Stimulated activated CD4-positive, alpha-beta T cell treated with anti-CD3 and anti-CD28 coated beads, Interleukin-1b, Interleukin-23, amount 100 ng/mL, for 1 hour (primary cell): ENCODE data around the gene C6.
"Not testable (repeated sequence)": the region's sequence is repeated elsewhere in the genome, so short reads cannot be mapped to it uniquely, and the experiment has no call there.

ENCODE experiments used
- DNase-seq, 2 donors: peaks; one replicate each; pipeline ENCODE4 v3.0.0-alpha.2; 2020; ENCODE audit warnings: low read depth in 2 of 2

Gene C6

GRCh38 chr5:41199660-41200059, 13.7 kb downstream of the C6 start:
- no peak for DNase-seq

- no peak for DNase-seq
Observed at GRCh38 chr5:41196197-41196596, 17.1 kb downstream of the C6 start.

DNA sequence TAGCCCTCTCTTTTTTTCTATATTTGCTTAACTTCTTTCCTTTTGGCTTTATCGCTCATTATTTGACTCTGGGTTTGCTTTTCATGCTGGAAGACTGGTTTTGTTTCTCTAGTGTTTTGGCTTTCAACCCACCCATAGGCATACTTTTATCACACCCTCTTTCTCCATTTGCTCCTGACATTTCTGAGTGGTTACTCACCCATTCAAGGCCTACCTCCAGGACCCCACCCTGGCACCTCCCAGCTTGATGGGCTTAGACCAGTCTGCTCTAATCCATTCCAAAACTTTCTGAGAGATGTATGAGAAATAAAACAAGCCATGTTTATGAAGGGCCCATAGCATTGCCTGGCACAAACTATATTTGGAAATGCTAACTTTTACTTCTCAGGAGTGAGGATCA, 18.1 kb downstream of the C6 start:
- no peak for DNase-seq

- DNase-seq = no peak
Observed at GRCh38 chr5:41194339-41194738, 19.0 kb downstream of the C6 start.

- no peak for DNase-seq
Observed at GRCh38 chr5:41193456-41194205, 19.7 kb downstream of the C6 start.

DNA sequence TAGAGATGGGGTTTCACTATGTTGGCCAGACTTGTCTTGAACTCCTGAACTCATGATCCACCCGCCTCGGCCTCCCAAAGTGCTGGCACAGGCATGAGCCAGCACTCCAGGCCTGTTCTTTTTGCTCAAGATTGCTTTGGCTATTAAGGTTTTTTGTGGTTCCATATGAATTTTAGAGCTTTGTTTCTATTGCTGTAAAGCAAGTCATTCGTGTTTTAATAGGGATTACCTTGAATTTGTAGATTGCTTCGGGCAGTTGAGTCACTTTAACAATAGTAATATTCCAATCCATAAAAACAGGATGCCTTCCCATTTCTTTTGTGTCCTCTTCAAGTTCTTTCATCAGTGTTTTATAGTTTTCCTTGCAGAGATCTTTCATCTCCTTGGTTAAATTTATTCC, 22.1 kb downstream of the C6 start:
- DNase-seq = no peak

- DNase-seq = no peak
Observed at GRCh38 chr5:41186143-41186542, 27.2 kb downstream of the C6 start.

DNA sequence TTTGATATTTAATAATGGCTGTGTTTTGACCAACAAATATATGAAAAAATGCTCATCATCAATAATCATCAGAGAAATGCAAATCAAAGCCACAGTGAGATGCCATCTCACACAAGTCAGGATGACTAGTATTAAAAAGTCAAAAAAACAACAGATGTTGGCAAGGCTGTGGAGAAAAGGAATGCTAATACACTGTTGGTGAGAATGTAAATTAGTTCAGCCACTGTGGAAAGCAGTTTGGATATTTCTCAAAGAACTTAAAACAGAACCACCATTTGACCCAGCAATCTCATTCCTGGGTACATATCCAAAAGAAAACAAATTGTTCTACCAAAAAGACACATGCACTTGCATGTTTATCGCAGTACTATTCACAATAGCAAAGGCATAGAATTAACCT, 30.0 kb downstream of the C6 start:
- DNase-seq = not testable (repeated sequence)

DNA sequence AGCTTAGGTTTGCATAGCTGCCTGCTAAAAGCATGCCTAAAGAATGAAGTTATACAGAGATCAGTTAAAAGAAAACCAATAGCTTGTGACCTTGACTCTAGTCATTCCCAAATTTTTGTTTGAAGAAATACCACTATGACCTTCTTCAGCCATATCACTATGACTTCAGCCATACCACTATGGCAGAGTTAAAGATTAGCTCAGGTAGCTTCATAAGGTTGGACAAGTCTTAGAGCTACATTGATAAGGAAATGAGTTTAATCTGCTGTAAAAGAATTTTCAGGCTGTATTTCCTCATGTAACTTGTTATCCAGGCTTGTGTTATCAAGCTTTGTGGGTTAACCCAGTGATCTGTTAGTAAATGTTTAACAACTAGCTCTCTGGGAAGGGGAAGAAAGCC, 30.7 kb downstream of the C6 start:
- no peak for DNase-seq

DNA sequence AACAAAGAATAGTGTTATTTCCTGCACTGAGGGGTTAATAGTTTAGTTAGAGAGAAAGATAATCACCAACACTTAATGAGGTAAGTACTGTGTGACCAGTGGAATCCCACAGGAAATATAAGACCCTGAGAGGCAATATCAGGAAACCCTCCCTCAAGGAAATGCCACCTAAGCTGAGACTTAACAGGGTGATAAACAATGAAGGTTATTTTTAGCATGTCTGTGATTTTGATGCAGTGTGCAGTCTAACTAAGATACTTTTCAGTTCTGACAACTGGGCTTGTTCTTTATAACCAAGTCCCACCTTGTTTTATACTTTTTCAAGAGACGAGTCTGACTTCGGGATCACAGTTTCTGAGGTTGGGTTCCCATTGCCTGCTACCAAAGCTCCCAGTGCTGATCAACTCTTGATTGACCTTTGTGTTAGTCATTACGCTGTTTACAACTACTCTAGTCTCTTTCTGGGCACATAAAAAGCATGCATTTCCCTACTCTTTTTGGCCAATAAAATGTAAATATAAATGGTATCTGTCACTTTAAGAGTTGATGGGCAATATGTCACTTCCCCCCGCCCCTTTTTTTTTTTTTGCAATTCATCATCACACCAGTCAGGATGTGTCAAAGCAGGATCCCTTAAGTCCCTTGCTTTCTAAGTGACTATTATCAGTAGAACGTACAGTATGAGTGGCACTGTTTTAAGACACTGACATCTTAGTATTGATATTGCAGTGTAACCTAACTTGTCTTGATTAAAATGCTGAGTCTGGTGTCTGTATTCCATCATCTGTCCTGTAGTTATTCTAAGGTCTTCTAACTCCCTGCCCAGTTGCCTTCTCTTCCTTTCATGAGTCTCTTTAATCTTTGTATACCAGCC, 31.4 kb downstream of the C6 start:
- no peak for DNase-seq

DNA sequence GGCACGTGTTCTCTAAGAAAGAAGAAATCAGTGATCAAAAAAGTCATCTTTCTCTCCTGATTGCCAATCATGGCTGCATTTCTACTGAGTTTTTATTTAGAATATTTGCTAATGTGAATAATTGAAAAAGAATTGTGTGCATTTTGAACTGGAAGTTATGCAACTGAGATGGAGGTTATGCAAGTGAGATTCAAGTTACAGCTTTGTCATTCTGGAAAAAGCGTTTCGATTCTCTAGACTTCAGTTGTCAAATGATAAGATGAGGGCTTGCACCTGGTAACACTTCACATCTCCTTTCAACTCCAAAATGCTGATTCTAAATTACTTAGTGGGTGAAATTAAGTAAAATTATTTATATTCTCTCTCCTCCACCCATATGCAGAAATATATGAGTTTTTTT, 36.4 kb downstream of the C6 start:
- no peak for DNase-seq

- DNase-seq = no peak
Observed at GRCh38 chr5:41172012-41172411, 41.3 kb downstream of the C6 start.

DNA sequence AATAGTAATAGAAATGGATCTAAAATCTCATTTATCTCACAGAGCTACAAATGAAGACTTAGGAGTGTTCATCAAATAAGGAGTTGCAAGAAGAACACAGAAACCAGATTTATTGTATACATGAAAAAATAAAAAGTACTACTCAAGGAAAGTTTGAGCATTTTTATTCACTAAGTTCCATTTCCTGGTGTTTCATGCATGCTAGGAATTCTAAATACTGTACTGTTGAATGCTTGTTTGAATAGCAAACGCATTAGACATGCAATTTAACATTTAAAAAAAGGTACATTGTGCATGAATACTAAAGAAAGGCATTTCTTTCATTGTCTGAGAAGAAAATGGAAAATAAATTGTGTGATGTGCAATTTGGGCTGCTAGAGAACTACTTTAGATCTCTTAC, 52.1 kb downstream of the C6 start:
- no peak for DNase-seq

DNA sequence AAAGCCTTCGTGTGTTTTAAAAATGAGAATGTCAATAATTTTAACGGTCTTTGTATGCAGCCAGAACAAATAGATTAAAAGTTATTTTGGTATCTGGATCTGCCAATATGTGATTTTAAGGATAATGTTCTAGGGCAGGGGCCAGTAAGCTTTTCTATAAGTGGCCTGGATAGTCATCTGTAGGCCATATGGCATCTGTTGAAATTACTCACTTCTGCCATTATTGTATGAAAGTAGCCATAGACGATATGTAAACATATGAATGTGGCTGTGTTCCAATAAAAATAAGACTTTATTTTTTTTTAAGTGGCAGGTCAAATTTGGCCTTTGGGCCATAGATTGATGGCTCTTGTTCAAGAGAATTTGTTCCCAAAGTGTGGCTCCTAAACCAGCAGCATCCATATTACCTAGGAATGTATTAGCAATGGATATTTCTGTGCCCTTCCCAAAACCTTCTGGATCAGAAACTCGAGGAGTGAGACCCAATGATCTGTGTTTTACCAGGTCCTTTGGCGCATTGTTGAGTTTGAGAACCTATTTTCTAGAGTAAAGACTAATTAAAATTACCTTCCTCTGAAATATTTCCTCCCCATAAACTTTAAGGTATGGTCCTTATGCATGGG, 55.9 kb downstream of the C6 start:
- no peak for DNase-seq

- no peak for DNase-seq
Observed at GRCh38 chr5:41156739-41157138, 56.6 kb downstream of the C6 start.

GRCh38 chr5:41154491-41154890, 58.8 kb downstream of the C6 start:
- no peak for DNase-seq

GRCh38 chr5:41151564-41151963, 61.8 kb downstream of the C6 start:
- DNase-seq = no peak

DNA sequence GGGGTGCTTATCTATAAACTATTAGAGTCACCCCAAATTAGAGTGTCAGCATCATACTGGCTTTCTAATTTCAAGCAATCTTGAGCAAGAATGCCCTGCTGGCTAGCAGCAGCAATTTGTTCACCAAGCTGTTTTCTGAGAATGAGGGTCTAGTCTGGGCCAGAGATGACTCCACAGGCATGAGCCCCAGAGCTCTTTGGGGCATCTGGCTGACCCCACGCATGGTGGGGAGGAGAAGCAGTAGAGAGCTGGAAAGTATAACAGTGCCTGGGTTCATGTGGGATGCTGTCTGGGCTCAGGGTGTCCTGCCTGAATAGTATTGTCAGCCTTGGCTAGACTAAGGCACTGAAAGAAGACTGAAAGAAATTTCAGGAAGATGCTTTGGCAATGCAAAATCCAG, 64.9 kb downstream of the C6 start:
- DNase-seq = no peak

DNA sequence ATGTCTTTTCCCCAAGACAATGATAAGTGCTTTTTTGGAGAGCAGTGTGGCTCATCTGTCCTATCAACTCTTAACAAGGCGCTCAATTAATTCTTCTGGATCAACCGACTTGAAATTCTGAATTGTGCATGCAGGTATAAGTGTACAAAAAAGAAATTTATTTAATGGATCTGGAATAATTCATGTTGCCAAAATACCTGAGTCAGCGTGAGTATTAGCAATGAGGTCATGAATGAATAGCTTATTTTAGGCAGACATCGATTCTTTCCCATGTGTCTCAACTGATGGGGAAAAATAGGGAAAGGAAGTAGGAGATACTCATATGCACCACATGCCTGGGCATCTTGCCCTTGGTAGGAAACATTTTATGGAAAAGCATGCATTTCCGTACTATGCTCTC, 68.0 kb downstream of the C6 start:
- DNase-seq = no peak

DNA sequence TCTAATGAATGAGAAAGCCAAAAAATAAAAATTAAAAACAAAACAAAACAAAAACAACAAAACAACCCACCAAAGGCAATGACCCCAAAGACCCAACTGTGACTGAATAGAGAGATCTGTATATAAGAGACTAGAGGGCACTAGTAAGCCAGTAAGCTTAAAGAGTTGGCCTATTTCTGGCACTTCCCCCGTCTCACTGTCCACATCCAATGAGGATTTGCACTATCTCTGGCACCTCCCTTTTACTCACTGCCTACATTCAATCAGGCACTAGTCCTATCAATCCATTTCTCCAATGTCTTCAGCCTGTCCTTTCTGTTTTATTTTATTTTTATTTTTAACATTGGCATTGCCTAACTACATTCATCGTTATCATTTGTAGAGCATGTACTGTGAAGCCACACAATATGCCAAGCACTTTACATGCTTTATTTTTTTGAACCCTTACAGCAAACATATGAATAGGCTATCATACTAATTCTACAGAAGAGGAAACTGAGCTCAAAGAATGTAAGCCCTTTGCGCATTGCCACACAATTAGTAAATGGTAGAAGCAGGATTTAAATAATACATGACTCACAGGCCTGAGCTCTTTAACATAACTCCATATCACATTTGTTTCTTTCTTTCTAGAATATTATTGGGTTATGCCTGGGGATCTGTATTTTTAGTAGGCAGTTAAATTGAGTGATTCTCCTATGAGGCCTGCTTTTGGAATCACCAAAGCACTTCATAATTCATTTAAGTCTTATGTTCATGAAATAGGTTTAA, 70.0 kb downstream of the C6 start:
- DNase-seq = no peak

DNA sequence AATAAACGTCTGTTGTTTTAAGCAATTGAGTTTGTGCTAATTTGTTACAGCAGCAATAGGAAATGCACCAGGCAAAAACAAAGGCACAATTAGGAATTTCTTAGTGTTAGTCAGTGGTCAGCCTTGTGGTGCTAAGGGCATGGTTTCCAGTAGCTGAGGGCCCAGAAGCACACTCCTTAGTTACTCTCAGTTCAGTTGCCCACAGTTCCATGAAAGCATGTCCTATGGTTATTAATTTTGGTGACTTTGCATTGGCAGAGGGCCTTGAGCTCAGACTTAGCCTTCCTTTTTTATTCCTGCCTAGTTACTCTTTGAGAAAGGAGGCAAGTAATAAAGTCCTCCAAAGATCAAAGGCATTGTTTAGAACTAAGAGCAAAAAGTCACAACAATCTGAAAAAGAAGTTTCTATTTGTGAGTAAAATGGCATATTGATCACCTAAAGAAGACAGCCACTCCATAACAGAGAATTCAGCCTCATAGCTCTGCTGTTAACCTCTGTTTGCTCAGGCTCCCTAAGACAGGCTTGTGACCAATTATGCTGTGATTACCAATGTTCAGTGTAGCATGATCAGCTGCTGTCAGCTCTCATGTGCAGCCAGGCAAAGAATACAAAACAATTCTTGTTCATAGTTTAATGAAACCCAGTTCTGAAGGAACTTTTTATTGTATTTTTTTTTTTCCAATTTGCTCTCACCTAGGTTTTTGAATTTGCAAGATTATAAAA, 85.2 kb downstream of the C6 start:
- DNase-seq = no peak
